VCaP (cell line): Measurements from ENCODE around the gene MEGF8.

Source experiments
- H3K27ac ChIP-seq: fragments of 450-650 bp; 2 replicates; pipeline ENCODE4 v1.5.1; 2017
- TF ChIP-seq, protein P1 (sequence below): fragments of 450-650 bp; conservative IDR thresholded peaks from 2 replicates; pipeline ENCODE4 v1.5.1; 2017; ENCODE audit warnings: mild to moderate bottlenecking, moderate library complexity

The MEGF8 gene, protein sequence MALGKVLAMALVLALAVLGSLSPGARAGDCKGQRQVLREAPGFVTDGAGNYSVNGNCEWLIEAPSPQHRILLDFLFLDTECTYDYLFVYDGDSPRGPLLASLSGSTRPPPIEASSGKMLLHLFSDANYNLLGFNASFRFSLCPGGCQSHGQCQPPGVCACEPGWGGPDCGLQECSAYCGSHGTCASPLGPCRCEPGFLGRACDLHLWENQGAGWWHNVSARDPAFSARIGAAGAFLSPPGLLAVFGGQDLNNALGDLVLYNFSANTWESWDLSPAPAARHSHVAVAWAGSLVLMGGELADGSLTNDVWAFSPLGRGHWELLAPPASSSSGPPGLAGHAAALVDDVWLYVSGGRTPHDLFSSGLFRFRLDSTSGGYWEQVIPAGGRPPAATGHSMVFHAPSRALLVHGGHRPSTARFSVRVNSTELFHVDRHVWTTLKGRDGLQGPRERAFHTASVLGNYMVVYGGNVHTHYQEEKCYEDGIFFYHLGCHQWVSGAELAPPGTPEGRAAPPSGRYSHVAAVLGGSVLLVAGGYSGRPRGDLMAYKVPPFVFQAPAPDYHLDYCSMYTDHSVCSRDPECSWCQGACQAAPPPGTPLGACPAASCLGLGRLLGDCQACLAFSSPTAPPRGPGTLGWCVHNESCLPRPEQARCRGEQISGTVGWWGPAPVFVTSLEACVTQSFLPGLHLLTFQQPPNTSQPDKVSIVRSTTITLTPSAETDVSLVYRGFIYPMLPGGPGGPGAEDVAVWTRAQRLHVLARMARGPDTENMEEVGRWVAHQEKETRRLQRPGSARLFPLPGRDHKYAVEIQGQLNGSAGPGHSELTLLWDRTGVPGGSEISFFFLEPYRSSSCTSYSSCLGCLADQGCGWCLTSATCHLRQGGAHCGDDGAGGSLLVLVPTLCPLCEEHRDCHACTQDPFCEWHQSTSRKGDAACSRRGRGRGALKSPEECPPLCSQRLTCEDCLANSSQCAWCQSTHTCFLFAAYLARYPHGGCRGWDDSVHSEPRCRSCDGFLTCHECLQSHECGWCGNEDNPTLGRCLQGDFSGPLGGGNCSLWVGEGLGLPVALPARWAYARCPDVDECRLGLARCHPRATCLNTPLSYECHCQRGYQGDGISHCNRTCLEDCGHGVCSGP (N-terminal part only)

DNA sequence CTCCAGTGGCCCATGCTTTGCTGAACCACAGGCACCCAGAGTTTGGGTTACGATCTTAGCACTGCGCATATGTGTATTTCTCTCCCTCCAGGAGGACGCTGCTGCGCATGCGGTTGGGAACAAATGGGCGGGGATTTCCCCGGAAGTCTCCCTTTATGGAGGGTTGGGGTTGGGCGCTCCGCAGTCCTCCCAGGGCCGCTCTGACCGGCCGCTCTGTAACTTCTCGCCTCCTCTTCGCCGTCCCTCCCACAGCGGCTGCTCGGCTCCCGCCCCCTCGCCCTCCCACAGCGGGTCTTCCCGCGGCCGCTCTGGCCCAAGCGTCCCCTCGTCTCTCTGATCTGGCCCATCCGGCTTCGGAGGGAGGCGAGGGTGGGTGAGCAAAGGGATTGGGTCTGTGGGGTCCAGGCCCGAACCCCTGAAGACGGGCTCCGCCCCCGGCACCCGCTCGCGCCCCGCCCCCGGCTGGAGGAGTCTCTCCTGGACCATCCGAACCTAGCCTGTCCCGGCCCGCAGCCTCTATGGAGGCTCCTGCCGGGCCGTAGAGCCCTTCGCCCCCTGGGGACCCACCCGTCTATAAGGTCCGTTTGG, at the start of gene MEGF8:
TSS of gene MEGF8 (plus strand) at position 328 of the 588 bp plus-strand sequence. CDS start 609 bp downstream, outside the sequence.
- TF ChIP-seq, protein P1, sequence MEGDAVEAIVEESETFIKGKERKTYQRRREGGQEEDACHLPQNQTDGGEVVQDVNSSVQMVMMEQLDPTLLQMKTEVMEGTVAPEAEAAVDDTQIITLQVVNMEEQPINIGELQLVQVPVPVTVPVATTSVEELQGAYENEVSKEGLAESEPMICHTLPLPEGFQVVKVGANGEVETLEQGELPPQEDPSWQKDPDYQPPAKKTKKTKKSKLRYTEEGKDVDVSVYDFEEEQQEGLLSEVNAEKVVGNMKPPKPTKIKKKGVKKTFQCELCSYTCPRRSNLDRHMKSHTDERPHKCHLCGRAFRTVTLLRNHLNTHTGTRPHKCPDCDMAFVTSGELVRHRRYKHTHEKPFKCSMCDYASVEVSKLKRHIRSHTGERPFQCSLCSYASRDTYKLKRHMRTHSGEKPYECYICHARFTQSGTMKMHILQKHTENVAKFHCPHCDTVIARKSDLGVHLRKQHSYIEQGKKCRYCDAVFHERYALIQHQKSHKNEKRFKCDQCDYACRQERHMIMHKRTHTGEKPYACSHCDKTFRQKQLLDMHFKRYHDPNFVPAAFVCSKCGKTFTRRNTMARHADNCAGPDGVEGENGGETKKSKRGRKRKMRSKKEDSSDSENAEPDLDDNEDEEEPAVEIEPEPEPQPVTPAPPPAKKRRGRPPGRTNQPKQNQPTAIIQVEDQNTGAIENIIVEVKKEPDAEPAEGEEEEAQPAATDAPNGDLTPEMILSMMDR, result peak; percentile 96
- peak within 1 kb of the TSS; percentile 91 for H3K27ac ChIP-seq

- TF ChIP-seq, protein P1, result no peak
- H3K27ac ChIP-seq, result no peak overlapping the region
These were observed 49.2 kb upstream of the MEGF8 start for GRCh38 chr19:42276284-42276683.

GRCh38 chr19:42276821-42277220, 48.6 kb upstream of the MEGF8 start:
- TF ChIP-seq, protein P1, result no peak
- H3K27ac ChIP-seq, result no peak overlapping the region

GRCh38 chr19:42277821-42278451, 47.5 kb upstream of the MEGF8 start:
- TF ChIP-seq, protein P1, result no peak
- H3K27ac ChIP-seq, result no peak overlapping the region; the same call in 1 of the 2 replicates

- TF ChIP-seq, protein P1, result no peak
- H3K27ac ChIP-seq, result peak overlapping the region; percentile 87
These were observed 46.8 kb upstream of the MEGF8 start for GRCh38 chr19:42278452-42279154.

GRCh38 chr19:42279155-42279901, 46.1 kb upstream of the MEGF8 start:
- TF ChIP-seq, protein P1, result no peak
- peak overlapping the region; percentile 87 for H3K27ac ChIP-seq
